Measurements from ENCODE around the gene DYRK2. TPM values are rescaled to one million over a fixed set of nuclear protein-coding genes. Genes with fewer than 3 reads are reported as not detected.

Gene DYRK2
- total and polyA plus RNA-seq, 10 of the 15 experiments (the other 5 are each of a cell fraction or from before 2014, with no cell fraction given) = 3.1 to 35.9 (median 12.2) TPM

- TF ChIP-seq ZBTB33 (IDR thresholded peaks at IDR 0.05) (no peak), YBX1 (IDR thresholded peaks at IDR 0.05) (no peak), HDGF (IDR thresholded peaks at IDR 0.05) (no peak), SMAD1 (IDR thresholded peaks at IDR 0.05; ENCODE audit: low read depth, partially characterized antibody) (no peak), REST (IDR thresholded peaks at IDR 0.05; ENCODE audit: low read depth, low read length) (no peak)
- ChIA-PET SMC1A (ENCODE audit: uncharacterized antibody, unreplicated experiment) (no interaction called here), CTCF (no interaction called here), RAD21 (ENCODE audit: unreplicated experiment) (interaction anchor here (0.6 kb wide), 1 partner anchor 282 kb away, joined by 3 read pairs; no protein-coding TSS in a partner anchor), POLR2A (no interaction called here)
- ATAC-seq = no peak
- Histone ChIP-seq H3K36me3 (ENCODE audit: control insufficient read depth in 2 of 2, insufficient read depth in 2 of 2, low read length in 1 of 2) (no peaks in the 10 kb centered on the region), H3K27me3 (replicated peaks in 1 of 2; ENCODE audit: control insufficient read depth in 2 of 2, insufficient read depth in 2 of 2, low read length in 1 of 2) (no peaks in the 10 kb centered on the region), H3K79me2 (ENCODE audit: control insufficient read depth, insufficient read depth, low read length) (no peaks in the 10 kb centered on the region), H3K27ac (ENCODE audit: control insufficient read depth, insufficient read depth) (no peak overlapping the region), H4K20me1 (ENCODE audit: control insufficient read depth, insufficient read depth) (no peaks in the 10 kb centered on the region), H2AFZ (ENCODE audit: control insufficient read depth, low read depth, low read length) (no peak overlapping the region), H3K9ac (ENCODE audit: control insufficient read depth, insufficient read depth, low read length) (no peak overlapping the region), H3K9me3 (replicated peaks; ENCODE audit: control insufficient read depth, insufficient read depth, low read length) (no peaks in the 10 kb centered on the region), H3K4me1 (ENCODE audit: control insufficient read depth, insufficient read depth, low read length) (peaks cover 5% of the 10 kb centered on the region; the same call in 1 of the 2 replicates), H3K4me2 (ENCODE audit: control insufficient read depth, insufficient read depth) (no peak overlapping the region), H3K4me3 (no peak overlapping the region)
- DNase-seq (ENCODE audit: low read depth, low spot score) = no peak
- BruUV-seq (replicated peaks) = no TSS peak
- WGBS (ENCODE audit: insufficient coverage, insufficient replicate concordance, low lambda C conversion rate, missing lambda C conversion rate) = 50% methylated on average over 3 of the region's 3 CpGs
- in situ Hi-C loops (cut with MboI) (no loop called here), intact Hi-C loops (cut with micrococcal nuclease; ENCODE audit: unreplicated experiment) (no loop called here)
- FAIRE-seq = no peak
These were observed 10.8 kb upstream of the DYRK2 start for GRCh38 chr12:67637718-67638117.
